Lung (tissue), 12 donors: ENCODE measurements around the gene CNRIP1. TPM values are rescaled to one million over a fixed set of nuclear protein-coding genes. Genes with fewer than 3 reads are reported as not detected.
A peak's percentile ranks its signal among the peaks of the same experiment; 100 is the strongest.

ENCODE experiments used
- ATAC-seq: fragments of 200-7000 bp; cut with Tn5 transposase; one replicate; pipeline ENCODE4 v1.9.1; 2020; ENCODE audit warnings: moderate number of reproducible peaks; ENCODE audit not compliant: insufficient read depth, low FRiP score
- DNase-seq, 3 donors: peaks; one replicate each; pipeline ENCODE4 v3.0.0-alpha.2; 2013 to 2017
- H3K27ac ChIP-seq, 2 donors: one replicate each; pipeline ENCODE4 v1.5.1; 2013; ENCODE audit warnings: mild to moderate bottlenecking in 2 of 2, moderate library complexity in 2 of 2, control low read depth in 1 of 2, inconsistent platforms in 1 of 2, low read depth in 1 of 2, low read length in 1 of 2
- H3K27me3 ChIP-seq, 3 donors: one replicate each; pipeline ENCODE4 v1.5.1; 2013; ENCODE audit warnings: low read length in 2 of 3; ENCODE audit not compliant: control insufficient read depth in 3 of 3, insufficient read depth in 3 of 3
- H3K36me3 ChIP-seq, 4 donors: one replicate each; pipeline ENCODE4 v1.5.1; 2013; ENCODE audit warnings: low read length in 4 of 4, mild to moderate bottlenecking in 1 of 4, moderate library complexity in 1 of 4; ENCODE audit not compliant: control insufficient read depth in 4 of 4, insufficient read depth in 4 of 4
- H3K4me1 ChIP-seq, 5 donors: one replicate each; pipeline ENCODE4 v1.5.1; 2013; ENCODE audit warnings: low read length in 5 of 5, mild to moderate bottlenecking in 2 of 5, moderate library complexity in 1 of 5; ENCODE audit not compliant: control insufficient read depth in 5 of 5, insufficient read depth in 5 of 5
- H3K4me3 ChIP-seq: one replicate; pipeline ENCODE4 v1.5.1; 2013; ENCODE audit warnings: mild to moderate bottlenecking, control low read depth, moderate library complexity
- H3K9ac ChIP-seq, 2 donors: one replicate each; pipeline ENCODE4 v1.5.1; 2013; ENCODE audit warnings: low read length in 2 of 2, control low read depth in 1 of 2; ENCODE audit not compliant: insufficient read depth in 1 of 2
- H3K9me3 ChIP-seq, 4 donors: one replicate each; pipeline ENCODE4 v1.5.1; 2013; ENCODE audit warnings: low read length in 3 of 4, mild to moderate bottlenecking in 1 of 4, moderate library complexity in 1 of 4; ENCODE audit not compliant: control insufficient read depth in 4 of 4, insufficient read depth in 3 of 4
- WGBS, 2 donors: extraction: QIAGEN DNeasy Blood & Tissue Kit; methylation state at CpG; one replicate each; pipeline ENCODE4 v1.1.7; 2013; 5-methylcytosine and 5-hydroxymethylcytosine counted together
- polyA plus RNA-seq, 2 donors: library from polyadenylated mRNA; stranded (reverse); fragments of 200-250 nt; gene quantifications; one replicate each; pipeline ENCODE4 v1.2.1, GENCODE V29; 2013
- total RNA-seq, 2 donors: library from RNA; depleted of rRNA in 1 of 2; stranded (reverse); fragments of >200 nt in 1 of 2; gene quantifications; one replicate each; pipeline ENCODE4 v1.2.1, GENCODE V29; 2014 to 2021
- TF ChIP-seq, protein P1 (sequence below): IDR thresholded peaks from 2 replicates; pipeline ENCODE4 v1.5.1; 2012; ENCODE audit warnings: mild to moderate bottlenecking; ENCODE audit errors: control extremely low read depth, extremely low read depth
- donor health status: control.
- donor health status: control.
- donor health status: Bipolar disorder and iron deficiency.
- donor health status: healthy.
- donor health status: DM: yes; HTN: yes; CAD: no.

The CNRIP1 gene
- total and polyA plus RNA-seq, 4 donors, result 9.0 to 29.3 (median 14.5) TPM

DNA sequence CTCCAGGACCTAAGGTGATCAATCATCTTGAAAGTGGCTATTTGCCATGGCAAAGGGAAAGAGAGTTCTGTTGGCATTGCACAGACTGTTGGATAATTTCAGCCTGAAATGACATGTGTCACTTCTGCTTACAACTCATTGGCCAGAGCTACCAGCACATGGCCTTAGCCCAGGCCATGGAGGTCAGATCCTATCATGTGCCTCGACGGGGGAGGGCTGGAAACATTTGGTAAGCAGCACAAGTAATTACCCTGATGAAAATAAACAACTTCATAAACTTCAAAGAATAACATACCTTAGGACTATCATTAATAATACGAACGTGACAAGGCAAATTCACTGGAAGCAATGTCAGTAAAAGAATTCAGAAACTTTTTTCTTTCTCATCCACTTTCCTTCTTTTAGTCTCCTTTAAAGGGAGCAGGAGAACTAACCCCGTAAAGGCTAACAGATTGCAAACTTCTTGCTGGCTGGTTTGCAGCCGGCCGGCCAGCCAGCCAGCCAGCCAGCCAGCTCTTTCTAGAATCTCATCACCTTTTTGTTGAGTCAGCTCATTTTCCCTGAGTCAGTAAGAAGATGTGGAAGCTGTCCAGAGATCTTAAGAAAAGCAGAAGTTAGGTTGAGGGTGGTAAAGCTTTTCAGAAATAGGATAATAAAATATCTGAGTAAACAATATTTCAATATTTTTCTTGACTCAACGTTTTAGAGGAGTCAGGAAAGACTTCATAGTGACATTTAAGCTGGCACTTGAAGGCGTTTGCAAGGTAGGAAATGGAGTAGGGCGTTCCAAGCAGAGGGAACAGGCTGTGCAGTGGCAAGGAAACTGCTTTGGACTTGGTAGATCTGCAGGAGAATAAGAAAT, 31.9 kb downstream of the CNRIP1 start:
- Histone ChIP-seq H3K27ac (peak overlapping the region in 1 of 2 donors; percentile 26), H3K27me3 (no peaks in the 10 kb centered on the region), H3K36me3 (no peaks in the 10 kb centered on the region), H3K4me1 (peaks cover 0 to 52% (median 5%) of the 10 kb centered on the region in 5 donors), H3K9ac (no peak overlapping the region), H3K9me3 (no peaks in the 10 kb centered on the region), H3K4me3 (no peak overlapping the region)
- ATAC-seq, result peak; percentile 73
- DNase-seq, result peak; percentile 59 to 88 (median 87)
- 32 to 34% methylated on average over 10 of the region's 10 CpGs for WGBS, 2 donors
- TF ChIP-seq, protein P1, sequence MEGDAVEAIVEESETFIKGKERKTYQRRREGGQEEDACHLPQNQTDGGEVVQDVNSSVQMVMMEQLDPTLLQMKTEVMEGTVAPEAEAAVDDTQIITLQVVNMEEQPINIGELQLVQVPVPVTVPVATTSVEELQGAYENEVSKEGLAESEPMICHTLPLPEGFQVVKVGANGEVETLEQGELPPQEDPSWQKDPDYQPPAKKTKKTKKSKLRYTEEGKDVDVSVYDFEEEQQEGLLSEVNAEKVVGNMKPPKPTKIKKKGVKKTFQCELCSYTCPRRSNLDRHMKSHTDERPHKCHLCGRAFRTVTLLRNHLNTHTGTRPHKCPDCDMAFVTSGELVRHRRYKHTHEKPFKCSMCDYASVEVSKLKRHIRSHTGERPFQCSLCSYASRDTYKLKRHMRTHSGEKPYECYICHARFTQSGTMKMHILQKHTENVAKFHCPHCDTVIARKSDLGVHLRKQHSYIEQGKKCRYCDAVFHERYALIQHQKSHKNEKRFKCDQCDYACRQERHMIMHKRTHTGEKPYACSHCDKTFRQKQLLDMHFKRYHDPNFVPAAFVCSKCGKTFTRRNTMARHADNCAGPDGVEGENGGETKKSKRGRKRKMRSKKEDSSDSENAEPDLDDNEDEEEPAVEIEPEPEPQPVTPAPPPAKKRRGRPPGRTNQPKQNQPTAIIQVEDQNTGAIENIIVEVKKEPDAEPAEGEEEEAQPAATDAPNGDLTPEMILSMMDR, result no peak

- no peak overlapping the region for H3K9ac ChIP-seq
- peaks cover 0 to 34% (median 5%) of the 10 kb centered on the region in 5 donors for H3K4me1 ChIP-seq
- WGBS, 2 donors, result 42 to 56% methylated on average over 3 of the region's 3 CpGs
- DNase-seq (peak; percentile 63 to 94 (median 91)), ATAC-seq (no peak)
- TF ChIP-seq, protein P1, result no peak
- no peak overlapping the region for H3K4me3 ChIP-seq
- H3K27ac ChIP-seq, result no peak overlapping the region
- H3K27me3 ChIP-seq, result no peaks in the 10 kb centered on the region
- H3K36me3 ChIP-seq, result no peaks in the 10 kb centered on the region
- H3K9me3 ChIP-seq, result no peaks in the 10 kb centered on the region
These were observed 34.9 kb downstream of the CNRIP1 start for GRCh38 chr2:68284896-68285295.

DNA sequence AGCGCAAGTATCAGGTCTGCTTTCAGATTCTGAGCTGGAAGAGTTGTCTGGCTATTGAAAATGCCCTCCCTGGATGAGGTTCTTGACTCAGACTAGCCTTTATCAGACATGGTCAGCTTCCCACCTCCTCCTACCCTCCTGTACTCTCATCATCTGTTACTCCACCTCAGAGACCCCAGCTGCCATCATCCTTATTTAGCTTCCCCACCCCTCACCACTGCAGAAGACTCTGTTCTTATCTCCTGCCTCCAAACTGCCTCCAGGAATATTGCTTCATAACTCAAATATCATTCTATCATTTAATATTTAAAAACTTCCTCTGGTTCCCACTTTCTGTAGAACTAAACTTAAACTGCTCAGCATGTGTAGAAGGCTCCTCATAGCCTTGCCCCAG, 36.3 kb downstream of the CNRIP1 start:
- 95 to 100% methylated on average over 1 of the region's 1 CpG for WGBS, 2 donors
- no peaks in the 10 kb centered on the region for H3K27me3 ChIP-seq
- peaks cover 0 to 28% (median 5%) of the 10 kb centered on the region in 5 donors for H3K4me1 ChIP-seq
- DNase-seq (no peak), ATAC-seq (no peak)
- no peak overlapping the region for H3K4me3 ChIP-seq
- no peaks in the 10 kb centered on the region for H3K36me3 ChIP-seq
- no peak overlapping the region for H3K9ac ChIP-seq
- TF ChIP-seq, protein P1, result no peak
- no peaks in the 10 kb centered on the region for H3K9me3 ChIP-seq
- H3K27ac ChIP-seq, result no peak overlapping the region
